HG03442 (cell line): Measurements from ENCODE around the gene TP73.
A peak's percentile ranks its signal among the peaks of the same experiment; 100 is the strongest.

Experiments used
- ATAC-seq: cut with Tn5 transposase; IDR thresholded peaks from one replicate; pipeline ENCODE4 v1.9.1; 2021; ENCODE audit warnings: mild to moderate bottlenecking, moderate library complexity; ENCODE audit not compliant: unreplicated experiment

TP73 gene

GRCh38 chr1:3633344-3634058, 18.8 kb upstream of the TP73 start:
- no peak for ATAC-seq

- ATAC-seq: no peak
Observed at GRCh38 chr1:3634059-3634800, 18.1 kb upstream of the TP73 start.

GRCh38 chr1:3636080-3636479, 16.2 kb upstream of the TP73 start:
- no peak for ATAC-seq

- ATAC-seq: no peak
Observed at GRCh38 chr1:3636531-3636930, 15.8 kb upstream of the TP73 start.

- ATAC-seq: no peak
Observed at GRCh38 chr1:3638027-3638426, 14.3 kb upstream of the TP73 start.

- no peak for ATAC-seq
Observed at GRCh38 chr1:3638676-3639075, 13.6 kb upstream of the TP73 start.

GRCh38 chr1:3639397-3639911, 12.9 kb upstream of the TP73 start:
- no peak for ATAC-seq

GRCh38 chr1:3640121-3640837, 12.0 kb upstream of the TP73 start:
- ATAC-seq: no peak

GRCh38 chr1:3641046-3641760, 11.1 kb upstream of the TP73 start:
- ATAC-seq: no peak

GRCh38 chr1:3641816-3642215, 10.5 kb upstream of the TP73 start:
- no peak for ATAC-seq

GRCh38 chr1:3642919-3643675, 9.2 kb upstream of the TP73 start:
- ATAC-seq: no peak

- ATAC-seq: no peak
Observed at GRCh38 chr1:3644273-3644672, 8.0 kb upstream of the TP73 start.

GRCh38 chr1:3645247-3645646, 7.1 kb upstream of the TP73 start:
- ATAC-seq: no peak

GRCh38 chr1:3645666-3646355, 6.5 kb upstream of the TP73 start:
- no peak for ATAC-seq

GRCh38 chr1:3646596-3646995, 5.7 kb upstream of the TP73 start:
- ATAC-seq: no peak

- ATAC-seq: peak; percentile 72
Observed at GRCh38 chr1:3649342-3650247, 2.7 kb upstream of the TP73 start, which contains the start of gene WRAP73. Gene WRAP73, minus strand, starts transcription at chr1:3650103. Its CDS starts 104 bp downstream, at chr1:3649999.

GRCh38 chr1:3650248-3651025, 1.9 kb upstream of the TP73 start:
- ATAC-seq: no peak
